ENCODE results near the gene CFAP221.
A peak's percentile ranks its signal among the peaks of the same experiment; 100 is the strongest.

Gene CFAP221

DNA sequence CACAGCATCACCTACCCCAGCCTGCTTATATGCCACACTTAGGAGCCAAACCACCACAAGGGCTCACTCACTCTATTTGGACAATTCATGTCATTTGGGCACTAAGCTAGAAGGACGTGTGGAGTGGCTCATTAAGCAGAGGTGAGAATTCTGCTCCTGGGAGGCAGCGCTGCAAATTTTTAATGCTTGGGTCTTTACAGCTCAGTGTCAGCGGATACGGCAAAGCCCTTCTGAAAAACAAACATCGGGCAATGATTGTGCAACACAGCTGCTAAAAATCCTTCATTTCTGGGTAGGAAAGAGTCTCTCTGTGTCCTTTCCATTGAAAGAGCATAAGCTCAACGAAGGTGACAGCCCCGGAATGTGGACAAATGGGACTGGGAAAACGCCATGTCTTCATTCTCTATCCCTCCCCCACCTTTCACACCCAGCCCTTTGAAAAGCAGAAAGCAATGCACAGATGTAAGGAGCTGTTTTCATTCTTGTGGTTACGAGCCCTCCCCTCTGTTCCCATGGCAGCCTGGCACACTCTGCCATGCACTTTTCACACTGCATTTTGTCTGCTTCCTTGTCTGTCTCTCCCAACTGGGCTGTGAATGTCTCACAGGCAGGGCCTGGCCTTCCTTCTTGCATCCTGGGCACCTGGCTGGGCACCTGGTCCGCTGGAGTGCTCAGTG lies 150.7 kb downstream of the CFAP221 start:
- H3K27me3 ChIP-seq (ENCODE audit: control insufficient read depth, insufficient read depth, low read length) = no peaks in the 10 kb centered on the region
- no peak overlapping the region for H3K9ac ChIP-seq (ENCODE audit: low read length)
- H3K9me3 ChIP-seq (ENCODE audit: control insufficient read depth, low read depth, low read length) = no peaks in the 10 kb centered on the region

DNA sequence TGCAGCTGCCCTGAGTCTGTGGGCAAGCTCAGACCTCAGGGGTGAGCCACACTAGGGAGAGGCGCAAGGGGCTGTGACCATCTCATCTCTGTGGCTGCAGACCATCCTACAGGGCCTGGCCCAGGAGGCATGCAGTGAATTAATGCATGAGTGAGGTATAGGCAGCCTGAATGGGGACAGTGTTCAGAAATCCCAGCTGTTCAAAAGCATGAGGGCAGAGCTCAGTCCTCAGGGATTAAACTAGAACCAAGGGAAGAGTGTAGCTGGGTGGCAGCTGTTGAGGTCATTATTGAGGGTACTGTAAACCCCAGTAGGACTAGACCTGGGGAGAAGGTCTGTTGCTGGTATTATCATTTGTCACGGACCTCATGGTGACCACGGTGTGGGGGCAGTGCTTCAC lies 151.8 kb downstream of the CFAP221 start:
- peaks cover 36% of the 10 kb centered on the region for H3K4me1 ChIP-seq (ENCODE audit: control insufficient read depth, low read depth, low read length)
- no peak overlapping the region for H3K4me3 ChIP-seq (ENCODE audit: low read length)
- no peak overlapping the region for H3K9ac ChIP-seq (ENCODE audit: low read length)
- H3K36me3 ChIP-seq (ENCODE audit: control insufficient read depth, low read depth, low read length) = no peaks in the 10 kb centered on the region
- H3K27me3 ChIP-seq (ENCODE audit: control insufficient read depth, insufficient read depth, low read length) = no peaks in the 10 kb centered on the region
- H3K27ac ChIP-seq (ENCODE audit: low read length) = no peak overlapping the region
- no peaks in the 10 kb centered on the region for H3K9me3 ChIP-seq (ENCODE audit: control insufficient read depth, low read depth, low read length)

More for the DNA sequence above, 150.7 kb downstream of the CFAP221 start:
- no peak overlapping the region for H3K4me3 ChIP-seq (ENCODE audit: low read length)
- H3K36me3 ChIP-seq (ENCODE audit: control insufficient read depth, low read depth, low read length) = no peaks in the 10 kb centered on the region
- no peak overlapping the region for H3K27ac ChIP-seq (ENCODE audit: low read length)
- peaks cover 26% of the 10 kb centered on the region for H3K4me1 ChIP-seq (ENCODE audit: control insufficient read depth, low read depth, low read length)

GRCh38 chr2:119696494-119697030 lies 152.3 kb downstream of the CFAP221 start:
- H3K9me3 ChIP-seq (ENCODE audit: control insufficient read depth, low read depth, low read length) = no peaks in the 10 kb centered on the region
- no peaks in the 10 kb centered on the region for H3K36me3 ChIP-seq (ENCODE audit: control insufficient read depth, low read depth, low read length)
- no peaks in the 10 kb centered on the region for H3K27me3 ChIP-seq (ENCODE audit: control insufficient read depth, insufficient read depth, low read length)
- no peak overlapping the region for H3K27ac ChIP-seq (ENCODE audit: low read length)
- H3K4me1 ChIP-seq (ENCODE audit: control insufficient read depth, low read depth, low read length) = peaks cover 41% of the 10 kb centered on the region
- H3K4me3 ChIP-seq (ENCODE audit: low read length) = no peak overlapping the region
- H3K9ac ChIP-seq (ENCODE audit: low read length) = no peak overlapping the region

- no peaks in the 10 kb centered on the region for H3K27me3 ChIP-seq (ENCODE audit: control insufficient read depth, insufficient read depth, low read length)
- no peaks in the 10 kb centered on the region for H3K36me3 ChIP-seq (ENCODE audit: control insufficient read depth, low read depth, low read length)
- no peak overlapping the region for H3K4me3 ChIP-seq (ENCODE audit: low read length)
- no peak overlapping the region for H3K27ac ChIP-seq (ENCODE audit: low read length)
- H3K9me3 ChIP-seq (ENCODE audit: control insufficient read depth, low read depth, low read length) = no peaks in the 10 kb centered on the region
- H3K4me1 ChIP-seq (ENCODE audit: control insufficient read depth, low read depth, low read length) = peaks cover 50% of the 10 kb centered on the region
- H3K9ac ChIP-seq (ENCODE audit: low read length) = no peak overlapping the region
Observed at GRCh38 chr2:119697290-119698020, 153.2 kb downstream of the CFAP221 start.

- H3K4me1 ChIP-seq (ENCODE audit: control insufficient read depth, low read depth, low read length) = peaks cover 56% of the 10 kb centered on the region
- H3K4me3 ChIP-seq (ENCODE audit: low read length) = no peak overlapping the region
Observed at GRCh38 chr2:119698246-119698645, 154.0 kb downstream of the CFAP221 start.

DNA sequence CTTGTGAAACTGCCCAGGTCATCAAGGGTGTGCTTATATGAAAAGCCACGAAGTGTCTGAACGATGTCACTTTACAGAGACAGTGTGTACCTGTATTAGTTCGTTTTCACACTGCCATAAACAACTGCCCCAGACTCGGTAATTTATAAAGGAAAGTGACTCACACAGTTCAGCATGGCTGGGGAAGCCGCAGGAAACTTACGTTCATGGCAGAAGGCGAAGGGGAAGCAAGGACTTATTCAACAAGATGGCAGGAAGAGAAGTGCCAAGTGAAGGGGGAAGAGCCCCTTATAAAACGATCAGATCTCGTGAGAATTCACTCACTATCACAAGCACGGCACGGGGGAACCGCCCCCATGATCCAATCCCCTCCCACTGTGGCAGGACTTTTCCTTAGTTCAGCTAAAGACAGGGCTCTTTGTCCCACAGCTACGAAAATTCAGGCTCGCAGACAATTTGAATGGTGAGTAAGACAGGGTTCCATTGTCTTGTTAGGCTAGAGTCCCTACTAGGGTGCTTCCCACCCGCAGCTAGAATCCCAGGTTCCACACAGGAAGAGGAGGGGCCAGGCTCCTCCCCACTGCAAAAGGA lies 154.9 kb downstream of the CFAP221 start:
- no peaks in the 10 kb centered on the region for H3K36me3 ChIP-seq (ENCODE audit: control insufficient read depth, low read depth, low read length)
- no peaks in the 10 kb centered on the region for H3K27me3 ChIP-seq (ENCODE audit: control insufficient read depth, insufficient read depth, low read length)
- H3K9ac ChIP-seq (ENCODE audit: low read length) = no peak overlapping the region
- no peak overlapping the region for H3K4me3 ChIP-seq (ENCODE audit: low read length)
- H3K9me3 ChIP-seq (ENCODE audit: control insufficient read depth, low read depth, low read length) = no peaks in the 10 kb centered on the region
- peaks cover 56% of the 10 kb centered on the region for H3K4me1 ChIP-seq (ENCODE audit: control insufficient read depth, low read depth, low read length)
- no peak overlapping the region for H3K27ac ChIP-seq (ENCODE audit: low read length)

More at GRCh38 chr2:119698246-119698645, 154.0 kb downstream of the CFAP221 start:
- Histone ChIP-seq H3K9ac (ENCODE audit: low read length) (no peak overlapping the region), H3K27me3 (ENCODE audit: control insufficient read depth, insufficient read depth, low read length) (no peaks in the 10 kb centered on the region), H3K27ac (ENCODE audit: low read length) (no peak overlapping the region), H3K36me3 (ENCODE audit: control insufficient read depth, low read depth, low read length) (no peaks in the 10 kb centered on the region), H3K9me3 (ENCODE audit: control insufficient read depth, low read depth, low read length) (no peaks in the 10 kb centered on the region)

DNA sequence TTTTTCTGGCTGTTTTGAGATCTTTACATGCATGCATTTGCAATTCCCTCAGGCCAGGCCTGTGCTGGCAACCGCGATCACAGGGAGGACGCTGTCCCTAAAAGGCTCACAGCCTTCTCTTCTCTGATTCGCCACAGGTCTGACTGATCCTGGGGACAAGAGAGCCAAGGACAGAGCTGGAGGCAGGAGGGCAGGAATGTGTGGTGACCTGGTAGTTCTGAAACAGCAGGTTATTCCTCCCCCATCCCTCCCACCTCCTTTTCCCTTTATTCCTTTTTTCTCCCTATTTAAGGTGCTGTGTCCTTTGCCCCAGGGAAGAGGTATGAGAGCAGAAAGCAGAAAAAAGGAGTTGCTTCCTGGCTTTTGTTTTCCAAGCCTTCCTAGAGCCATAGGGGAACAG lies 156.6 kb downstream of the CFAP221 start:
- peak overlapping the region; percentile 21 for H3K27ac ChIP-seq (ENCODE audit: low read length)
- H3K36me3 ChIP-seq (ENCODE audit: control insufficient read depth, low read depth, low read length) = no peaks in the 10 kb centered on the region
- no peaks in the 10 kb centered on the region for H3K27me3 ChIP-seq (ENCODE audit: control insufficient read depth, insufficient read depth, low read length)
- H3K9me3 ChIP-seq (ENCODE audit: control insufficient read depth, low read depth, low read length) = no peaks in the 10 kb centered on the region
- peak overlapping the region; percentile 5 for H3K4me3 ChIP-seq (ENCODE audit: low read length)
- peak overlapping the region; percentile 36 for H3K9ac ChIP-seq (ENCODE audit: low read length)
- H3K4me1 ChIP-seq (ENCODE audit: control insufficient read depth, low read depth, low read length) = peaks cover 48% of the 10 kb centered on the region

- H3K9ac ChIP-seq (ENCODE audit: low read length) = peak overlapping the region; percentile 36
- H3K27ac ChIP-seq (ENCODE audit: low read length) = peak overlapping the region; percentile 21
- no peaks in the 10 kb centered on the region for H3K9me3 ChIP-seq (ENCODE audit: control insufficient read depth, low read depth, low read length)
- H3K4me1 ChIP-seq (ENCODE audit: control insufficient read depth, low read depth, low read length) = peaks cover 48% of the 10 kb centered on the region
- H3K36me3 ChIP-seq (ENCODE audit: control insufficient read depth, low read depth, low read length) = no peaks in the 10 kb centered on the region
- no peaks in the 10 kb centered on the region for H3K27me3 ChIP-seq (ENCODE audit: control insufficient read depth, insufficient read depth, low read length)
- H3K4me3 ChIP-seq (ENCODE audit: low read length) = peak overlapping the region; percentile 5
Observed at GRCh38 chr2:119701352-119701751, 157.1 kb downstream of the CFAP221 start.

GRCh38 chr2:119702203-119702917 lies 158.1 kb downstream of the CFAP221 start:
- Histone ChIP-seq H3K9ac (ENCODE audit: low read length) (no peak overlapping the region), H3K4me1 (ENCODE audit: control insufficient read depth, low read depth, low read length) (peaks cover 46% of the 10 kb centered on the region), H3K36me3 (ENCODE audit: control insufficient read depth, low read depth, low read length) (no peaks in the 10 kb centered on the region), H3K27ac (ENCODE audit: low read length) (no peak overlapping the region), H3K4me3 (ENCODE audit: low read length) (no peak overlapping the region), H3K27me3 (ENCODE audit: control insufficient read depth, insufficient read depth, low read length) (no peaks in the 10 kb centered on the region), H3K9me3 (ENCODE audit: control insufficient read depth, low read depth, low read length) (no peaks in the 10 kb centered on the region)

GRCh38 chr2:119702918-119703401 lies 158.7 kb downstream of the CFAP221 start:
- Histone ChIP-seq H3K9me3 (ENCODE audit: control insufficient read depth, low read depth, low read length) (no peaks in the 10 kb centered on the region), H3K9ac (ENCODE audit: low read length) (no peak overlapping the region), H3K4me3 (ENCODE audit: low read length) (no peak overlapping the region), H3K27ac (ENCODE audit: low read length) (no peak overlapping the region), H3K36me3 (ENCODE audit: control insufficient read depth, low read depth, low read length) (no peaks in the 10 kb centered on the region), H3K4me1 (ENCODE audit: control insufficient read depth, low read depth, low read length) (peaks cover 43% of the 10 kb centered on the region), H3K27me3 (ENCODE audit: control insufficient read depth, insufficient read depth, low read length) (no peaks in the 10 kb centered on the region)

DNA sequence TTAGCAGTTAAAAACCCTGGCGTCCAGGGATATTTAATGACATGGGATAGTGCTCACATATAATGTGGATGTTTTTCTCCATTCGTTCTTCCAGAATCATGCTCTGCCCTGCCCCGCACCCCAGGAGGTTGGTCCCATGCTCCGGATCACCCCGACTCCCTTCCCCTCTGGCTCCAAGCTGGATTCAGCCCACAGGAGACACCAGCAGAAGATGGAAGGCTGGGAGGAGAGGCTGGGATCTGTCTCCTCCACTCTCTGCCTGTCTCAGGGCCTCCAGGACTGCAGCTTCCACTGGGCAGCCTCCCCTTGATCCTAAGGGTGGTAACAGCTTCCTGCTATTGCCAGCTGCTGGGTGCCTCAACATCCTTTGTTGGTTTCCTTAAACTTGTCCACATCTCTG lies 159.3 kb downstream of the CFAP221 start:
- Histone ChIP-seq H3K36me3 (ENCODE audit: control insufficient read depth, low read depth, low read length) (no peaks in the 10 kb centered on the region), H3K27ac (ENCODE audit: low read length) (no peak overlapping the region)

More for the DNA sequence above, 159.3 kb downstream of the CFAP221 start:
- peaks cover 43% of the 10 kb centered on the region for H3K4me1 ChIP-seq (ENCODE audit: control insufficient read depth, low read depth, low read length)
- no peaks in the 10 kb centered on the region for H3K9me3 ChIP-seq (ENCODE audit: control insufficient read depth, low read depth, low read length)
- H3K27me3 ChIP-seq (ENCODE audit: control insufficient read depth, insufficient read depth, low read length) = no peaks in the 10 kb centered on the region
- no peak overlapping the region for H3K9ac ChIP-seq (ENCODE audit: low read length)
- no peak overlapping the region for H3K4me3 ChIP-seq (ENCODE audit: low read length)

Measured in iPS-18a (cell line).